ENCODE measurements around the gene EIF1AD.

The EIF1AD gene

DNA sequence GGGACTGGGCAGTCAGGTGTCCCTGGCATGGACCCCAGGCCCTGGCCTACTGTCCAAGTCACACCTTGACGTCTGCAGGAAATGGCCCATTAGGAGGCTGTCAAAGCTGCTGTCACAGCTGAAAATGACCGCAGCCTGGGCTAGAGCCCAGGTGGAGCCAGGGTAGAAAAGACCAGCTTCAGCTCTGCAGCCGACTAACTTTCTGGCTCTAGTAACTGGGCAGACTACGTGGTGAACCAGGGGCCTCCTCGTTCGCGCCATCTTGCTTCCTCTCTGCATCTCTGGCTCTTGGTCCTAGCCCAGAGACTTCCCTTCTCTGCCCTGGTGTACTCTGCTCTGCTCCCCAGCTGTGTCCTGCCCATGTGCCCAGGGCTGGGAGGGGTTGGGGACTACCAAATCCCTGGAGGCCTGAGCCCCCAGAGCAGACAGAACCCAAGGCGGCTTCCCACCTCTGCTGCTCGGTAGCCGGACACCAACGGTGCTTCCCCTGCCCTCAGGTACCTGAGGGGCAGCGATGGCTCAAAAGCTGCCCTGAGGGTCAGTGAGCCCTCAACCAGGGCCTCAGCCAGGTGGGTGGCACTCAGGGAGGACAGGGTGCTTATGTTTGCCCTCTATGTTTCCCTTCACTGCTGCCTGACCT, 20.7 kb downstream of the EIF1AD start:
- DNase-seq (ENCODE audit: low spot score): no peak
- Histone ChIP-seq H3K27ac (no peak overlapping the region), H3K4me3 (no peak overlapping the region)
- TF ChIP-seq, protein P1, sequence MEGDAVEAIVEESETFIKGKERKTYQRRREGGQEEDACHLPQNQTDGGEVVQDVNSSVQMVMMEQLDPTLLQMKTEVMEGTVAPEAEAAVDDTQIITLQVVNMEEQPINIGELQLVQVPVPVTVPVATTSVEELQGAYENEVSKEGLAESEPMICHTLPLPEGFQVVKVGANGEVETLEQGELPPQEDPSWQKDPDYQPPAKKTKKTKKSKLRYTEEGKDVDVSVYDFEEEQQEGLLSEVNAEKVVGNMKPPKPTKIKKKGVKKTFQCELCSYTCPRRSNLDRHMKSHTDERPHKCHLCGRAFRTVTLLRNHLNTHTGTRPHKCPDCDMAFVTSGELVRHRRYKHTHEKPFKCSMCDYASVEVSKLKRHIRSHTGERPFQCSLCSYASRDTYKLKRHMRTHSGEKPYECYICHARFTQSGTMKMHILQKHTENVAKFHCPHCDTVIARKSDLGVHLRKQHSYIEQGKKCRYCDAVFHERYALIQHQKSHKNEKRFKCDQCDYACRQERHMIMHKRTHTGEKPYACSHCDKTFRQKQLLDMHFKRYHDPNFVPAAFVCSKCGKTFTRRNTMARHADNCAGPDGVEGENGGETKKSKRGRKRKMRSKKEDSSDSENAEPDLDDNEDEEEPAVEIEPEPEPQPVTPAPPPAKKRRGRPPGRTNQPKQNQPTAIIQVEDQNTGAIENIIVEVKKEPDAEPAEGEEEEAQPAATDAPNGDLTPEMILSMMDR (IDR thresholded peaks at IDR 0.05): no peak

DNA sequence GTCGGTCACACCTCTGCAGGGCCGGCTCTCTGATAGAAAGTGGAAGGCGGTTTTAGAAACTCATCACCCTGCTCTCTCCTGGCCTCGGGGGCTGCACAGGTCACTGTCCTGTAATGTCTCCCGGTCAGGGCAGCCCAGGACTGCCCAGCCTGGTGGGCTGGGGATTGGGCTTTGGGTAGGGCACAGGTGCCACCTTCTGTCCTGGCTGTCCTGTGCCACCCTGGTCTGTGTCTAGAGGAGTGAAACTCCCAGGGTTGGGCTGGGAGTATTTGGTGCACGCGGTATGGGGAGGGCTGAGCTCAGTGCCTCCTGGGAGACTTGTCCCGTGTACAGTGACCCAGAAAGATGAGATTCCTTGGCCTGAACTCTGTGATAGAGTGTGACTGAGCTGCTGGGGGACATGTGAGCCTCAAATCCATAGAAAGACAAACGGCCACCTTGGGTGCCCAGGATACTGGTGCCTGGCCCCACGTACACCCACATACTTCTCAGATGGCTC, 22.6 kb downstream of the EIF1AD start:
- DNase-seq (ENCODE audit: low spot score): no peak
- TF ChIP-seq, protein P1 (IDR thresholded peaks at IDR 0.05): no peak
- Histone ChIP-seq H3K4me3 (no peak overlapping the region), H3K27ac (no peak overlapping the region)

DNA sequence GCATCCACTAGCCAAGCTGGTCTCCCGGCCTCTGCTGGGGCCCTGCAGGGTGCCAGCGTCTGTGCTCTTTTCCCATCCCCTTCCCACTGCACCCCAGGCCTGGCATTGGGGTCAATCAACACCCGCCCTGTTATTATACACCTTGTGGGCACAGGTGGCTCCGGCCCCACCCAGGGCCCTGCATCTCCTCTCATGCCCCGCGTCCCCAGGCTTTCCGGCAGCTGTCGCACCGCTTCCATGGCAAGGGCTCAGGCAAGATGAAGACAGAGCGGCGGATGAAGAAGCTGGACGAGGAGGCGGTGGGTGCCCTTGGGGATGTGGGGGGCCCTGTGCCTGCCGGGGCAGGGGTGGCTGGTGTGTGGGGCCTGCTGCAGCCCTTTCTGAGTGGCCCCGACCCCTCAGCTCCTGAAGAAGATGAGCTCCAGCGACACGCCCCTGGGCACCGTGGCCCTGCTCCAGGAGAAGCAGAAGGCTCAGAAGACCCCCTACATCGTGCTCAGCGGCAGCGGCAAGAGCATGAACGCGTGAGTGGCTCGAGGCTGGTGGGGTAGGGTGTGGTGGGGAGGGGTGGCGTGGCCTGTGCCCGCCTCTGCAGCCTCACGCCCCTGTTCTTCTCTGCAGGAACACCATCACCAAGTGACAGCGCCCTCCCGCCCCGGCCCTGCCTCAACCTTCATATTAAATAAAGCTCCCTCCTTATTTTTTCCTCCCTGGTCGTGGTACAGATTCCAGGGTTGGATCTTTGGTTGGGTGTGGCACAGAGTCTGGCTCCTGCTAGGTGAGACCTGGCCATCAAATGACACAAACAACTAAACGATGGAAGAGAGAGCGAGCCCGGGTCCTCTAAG, 23.3 kb downstream of the EIF1AD start:
- TF ChIP-seq, protein P1 (IDR thresholded peaks at IDR 0.05): no peak
- no peak overlapping the region for H3K27ac ChIP-seq
- DNase-seq (ENCODE audit: low spot score): no peak
- no peak overlapping the region for H3K4me3 ChIP-seq

DNA sequence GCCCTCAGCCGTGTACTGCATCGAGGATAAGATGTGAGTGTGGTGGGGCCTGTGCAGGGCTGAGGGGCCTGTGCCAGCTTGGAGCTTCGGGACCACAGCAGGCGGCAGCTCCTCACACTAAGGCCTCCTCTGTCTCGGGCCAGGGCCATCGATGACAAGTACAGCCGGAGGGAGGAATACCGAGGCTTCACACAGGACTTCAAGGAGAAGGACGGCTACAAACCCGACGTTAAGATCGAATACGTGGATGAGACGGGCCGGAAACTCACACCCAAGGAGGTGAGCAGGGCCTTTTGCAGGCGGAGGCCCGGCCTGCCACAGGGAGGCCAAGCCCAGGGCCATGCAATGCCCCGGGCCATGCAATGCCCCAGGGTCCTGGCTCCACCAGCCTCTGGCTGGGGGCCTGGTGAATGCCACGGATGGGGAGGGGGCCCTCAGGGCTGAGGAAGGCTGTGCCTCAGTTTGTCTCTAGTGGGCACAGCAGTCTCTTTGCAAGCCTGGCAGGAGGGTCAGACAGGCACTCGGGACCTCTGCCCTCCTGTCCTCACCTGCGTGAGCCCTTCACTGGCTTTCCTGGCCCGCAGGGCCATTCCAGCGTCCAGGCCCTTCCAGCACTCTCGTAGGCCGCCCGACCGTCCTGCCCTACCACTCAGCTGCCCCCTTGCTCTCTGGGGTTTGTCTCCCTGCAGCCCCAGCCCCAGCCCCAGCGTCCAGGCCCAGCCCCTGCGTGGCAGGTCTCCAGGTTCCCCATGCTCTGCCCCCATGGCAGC, 24.2 kb downstream of the EIF1AD start:
- no peak overlapping the region for H3K4me3 ChIP-seq
- TF ChIP-seq, protein P1 (IDR thresholded peaks at IDR 0.05): no peak
- DNase-seq (ENCODE audit: low spot score): no peak

DNA sequence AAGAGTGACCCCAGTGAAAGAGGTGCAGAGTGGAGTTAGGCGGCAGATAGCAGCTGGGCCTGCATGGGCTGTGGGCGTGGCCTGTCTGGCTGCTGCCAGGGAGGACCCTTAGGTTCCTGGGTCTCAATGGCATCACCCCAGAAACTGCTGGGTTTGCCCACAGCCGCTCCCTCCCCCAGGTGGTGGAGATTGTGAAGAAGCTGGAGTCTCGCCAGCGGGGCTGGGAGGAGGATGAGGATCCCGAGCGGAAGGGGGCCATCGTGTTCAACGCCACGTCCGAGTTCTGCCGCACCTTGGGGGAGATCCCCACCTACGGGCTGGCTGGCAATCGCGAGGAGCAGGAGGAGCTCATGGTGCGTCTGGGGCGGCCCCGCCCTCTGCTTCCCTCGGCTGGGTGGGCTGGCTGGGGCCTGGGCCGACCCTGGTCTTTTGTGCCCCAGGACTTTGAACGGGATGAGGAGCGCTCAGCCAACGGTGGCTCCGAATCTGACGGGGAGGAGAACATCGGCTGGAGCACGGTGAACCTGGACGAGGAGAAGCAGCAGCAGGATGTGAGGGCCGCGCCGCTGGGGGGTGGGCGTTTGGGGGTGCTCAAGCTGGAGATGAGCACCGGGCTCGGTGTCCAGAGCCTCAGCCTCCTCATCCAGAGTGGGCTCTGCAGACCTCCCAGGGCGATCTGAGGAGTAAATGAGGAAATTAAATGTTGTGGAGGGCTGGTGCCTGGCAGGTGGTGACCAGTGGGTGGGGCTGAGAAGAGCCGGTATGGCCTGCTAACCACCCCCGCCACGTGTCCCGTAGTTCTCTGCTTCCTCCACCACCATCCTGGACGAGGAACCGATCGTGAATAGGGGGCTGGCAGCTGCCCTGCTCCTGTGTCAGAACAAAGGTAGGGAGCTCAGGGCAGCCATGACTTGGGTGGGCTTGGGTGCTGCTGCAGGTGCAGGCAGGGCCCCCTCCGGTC, 25.5 kb downstream of the EIF1AD start:
- no peak for DNase-seq (ENCODE audit: low spot score)
- H3K4me3 ChIP-seq: no peak overlapping the region
- TF ChIP-seq, protein P1 (IDR thresholded peaks at IDR 0.05): no peak
- H3K27ac ChIP-seq: no peak overlapping the region

More for the DNA sequence above, 24.2 kb downstream of the EIF1AD start:
- H3K27ac ChIP-seq: no peak overlapping the region

DNA sequence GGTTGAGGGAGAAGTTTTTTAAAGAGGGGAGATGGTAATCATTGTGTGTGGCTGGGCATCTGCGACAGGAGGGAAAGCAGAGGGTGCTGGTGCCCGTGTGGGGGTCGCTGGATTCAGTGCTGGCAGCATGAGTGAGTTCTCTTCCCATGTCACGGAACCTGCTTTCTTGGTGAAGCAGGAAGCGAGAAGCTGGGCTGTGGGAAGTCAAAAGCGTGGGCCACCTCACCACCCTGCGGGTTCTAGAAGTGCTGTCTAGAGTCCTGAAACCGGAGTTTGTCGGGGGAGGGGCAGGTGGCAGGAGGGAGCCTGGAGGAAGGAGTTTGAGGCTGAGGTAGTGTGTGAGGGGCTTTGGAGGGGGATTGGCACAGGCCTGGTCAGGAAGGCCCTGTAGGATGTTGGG, 26.2 kb downstream of the EIF1AD start:
- no peak overlapping the region for H3K27ac ChIP-seq
- DNase-seq (ENCODE audit: low spot score): no peak
- H3K4me3 ChIP-seq: no peak overlapping the region
- TF ChIP-seq, protein P1 (IDR thresholded peaks at IDR 0.05): no peak
